Common myeloid progenitor, CD34-positive (primary cell): ENCODE data around the gene PLAAT4.

ENCODE experiments used
- CTCF ChIA-PET: fragments of 350-600 bp; sonication (Branson Sonifier 250); formaldehyde crosslinking; loops from one replicate; lab custom pipeline; 2021; ENCODE audit warnings: antibody characterized with exemption; lab: Charles Lee
- POLR2A ChIA-PET: fragments of 350-600 bp; sonication (Branson Sonifier 250); formaldehyde crosslinking; loops from one replicate; lab custom pipeline; 2021; ENCODE audit warnings: antibody characterized with exemption; lab: Charles Lee
- DNase-seq, 3 donors: peaks; one replicate each; pipeline versions ENCODE4 v3.0.0 to v3.0.0-alpha.2; 2013
- H3K27ac ChIP-seq, 2 experiments: 1 replicate in 1 of 2; 2 replicates in 1 of 2; pipeline ENCODE4 v1.7.0; 2013; ENCODE audit warnings: inconsistent platforms in 2 of 2, low read length in 2 of 2, mild to moderate bottlenecking in 2 of 2, low read depth in 1 of 2, moderate library complexity in 1 of 2; ENCODE audit not compliant: severe bottlenecking in 2 of 2, insufficient read depth in 1 of 2, poor library complexity in 1 of 2
- H3K27me3 ChIP-seq, 5 experiments: replicated peaks in 2 of 5; 1 replicate in 3 of 5; 2 replicates in 2 of 5; pipeline versions ENCODE4 v1.6.1 to v1.7.0; 2013; ENCODE audit warnings: low read length in 4 of 5, mild to moderate bottlenecking in 2 of 5, moderate library complexity in 2 of 5, inconsistent platforms in 1 of 5; ENCODE audit not compliant: insufficient read depth in 5 of 5, control insufficient read depth in 4 of 5
- H3K36me3 ChIP-seq, 4 experiments: 1 replicate in 2 of 4; 2 replicates in 2 of 4; pipeline versions ENCODE4 v1.6.1 to v1.7.0; 2013; ENCODE audit warnings: low read length in 3 of 4, control low read depth in 1 of 4, mild to moderate bottlenecking in 1 of 4; ENCODE audit not compliant: control insufficient read depth in 4 of 4, insufficient read depth in 4 of 4
- H3K4me1 ChIP-seq, 4 experiments: 1 replicate in 3 of 4; 2 replicates in 1 of 4; pipeline versions ENCODE4 v1.6.1 to v1.7.1; 2013; ENCODE audit warnings: low read length in 3 of 4, mild to moderate bottlenecking in 3 of 4, control low read depth in 1 of 4, inconsistent platforms in 1 of 4, moderate library complexity in 1 of 4; ENCODE audit not compliant: control insufficient read depth in 4 of 4, insufficient read depth in 4 of 4; ENCODE audit errors: control extremely low read depth in 1 of 4
- H3K4me3 ChIP-seq, 7 experiments: 1 replicate in 4 of 7; 2 replicates in 3 of 7; pipeline versions ENCODE4 v1.5.1 to v1.7.0; 2013; ENCODE audit warnings: mild to moderate bottlenecking in 7 of 7, low read length in 6 of 7, moderate library complexity in 6 of 7, inconsistent platforms in 2 of 7, low read depth in 2 of 7, control low read depth in 1 of 7; ENCODE audit not compliant: insufficient read depth in 4 of 7, control insufficient read depth in 1 of 7; ENCODE audit errors: extremely low read depth in 1 of 7
- H3K9me3 ChIP-seq, 5 experiments: 1 replicate in 4 of 5; 2 replicates in 1 of 5; pipeline versions ENCODE4 v1.6.1 to v1.7.1; 2013; ENCODE audit warnings: low read length in 4 of 5, mild to moderate bottlenecking in 2 of 5, inconsistent platforms in 1 of 5, low read depth in 1 of 5, moderate library complexity in 1 of 5; ENCODE audit not compliant: control insufficient read depth in 4 of 5, insufficient read depth in 2 of 5; ENCODE audit errors: control extremely low read depth in 1 of 5
- WGBS: methylation state at CpG from one replicate; pipeline ENCODE4 v1.1.5; 2013; ENCODE audit not compliant: insufficient coverage; 5-methylcytosine and 5-hydroxymethylcytosine counted together

Gene PLAAT4

GRCh38 chr11:63492441-63492840 is 44.2 kb upstream of the PLAAT4 start:
- Histone ChIP-seq H3K4me1 (peaks cover 11 to 25% (median 16%) of the 10 kb centered on the region in 4 experiments), H3K27ac (no peak overlapping the region), H3K4me3 (no peak overlapping the region), H3K27me3 (peaks cover 0 to 20% (median 13%) of the 10 kb centered on the region in 5 experiments), H3K36me3 (no peaks in the 10 kb centered on the region), H3K9me3 (peaks cover 0 to 11% (median 2%) of the 10 kb centered on the region in 5 experiments)
- ChIA-PET POLR2A (no interaction called here), CTCF (interaction anchor here (4.8 to 6.0 kb wide), 2 partner anchors 13 to 14 kb away, joined by 36 to 40 read pairs; partner anchors contain the start of gene LGALS12)
- WGBS: no CpG with 5 or more reads among the region's 1 CpG
- no peak for DNase-seq

- POLR2A ChIA-PET: no interaction called here
- WGBS: no CpG with 5 or more reads among the region's 1 CpG
Measured at GRCh38 chr11:63493127-63493526, 43.5 kb upstream of the PLAAT4 start.

GRCh38 chr11:63494975-63495374 is 41.6 kb upstream of the PLAAT4 start:
- 96% methylated on average over 3 of the region's 6 CpGs for WGBS
- Histone ChIP-seq H3K27me3 (peaks cover 0 to 17% (median 10%) of the 10 kb centered on the region in 5 experiments), H3K36me3 (no peaks in the 10 kb centered on the region), H3K9me3 (peaks cover 0 to 26% (median 7%) of the 10 kb centered on the region in 5 experiments), H3K4me3 (no peak overlapping the region), H3K27ac (no peak overlapping the region), H3K4me1 (peaks cover 11 to 23% (median 16%) of the 10 kb centered on the region in 4 experiments)
- ChIA-PET CTCF (interaction anchor here (1.4 kb wide), 1 partner anchor 16 kb away, joined by 6 read pairs; no protein-coding TSS in a partner anchor), POLR2A (no interaction called here)
- no peak for DNase-seq

More at GRCh38 chr11:63493127-63493526, 43.5 kb upstream of the PLAAT4 start:
- Histone ChIP-seq H3K27ac (no peak overlapping the region), H3K36me3 (no peaks in the 10 kb centered on the region), H3K27me3 (peaks cover 0 to 20% (median 13%) of the 10 kb centered on the region in 5 experiments), H3K9me3 (peaks cover 0 to 13% (median 3%) of the 10 kb centered on the region in 5 experiments), H3K4me3 (no peak overlapping the region), H3K4me1 (peaks cover 11 to 25% (median 16%) of the 10 kb centered on the region in 4 experiments)
- CTCF ChIA-PET: no interaction called here
- no peak for DNase-seq

GRCh38 chr11:63499874-63500273 is 36.7 kb upstream of the PLAAT4 start:
- CTCF ChIA-PET: interaction anchor here (0.9 to 1.2 kb wide), 2 partner anchors 10 to 21 kb away, joined by 3 to 5 read pairs; partner anchors contain the start of gene PLAAT5

GRCh38 chr11:63501236-63501635 is 35.4 kb upstream of the PLAAT4 start:
- DNase-seq: no peak
- H3K27ac ChIP-seq: no peak overlapping the region
- ChIA-PET CTCF (no interaction called here), POLR2A (interaction anchor here (0.6 kb wide), 1 partner anchor 1007 kb away, joined by 4 read pairs; no protein-coding TSS in a partner anchor)
- no peak overlapping the region for H3K4me3 ChIP-seq
- H3K27me3 ChIP-seq: peaks cover 0 to 5% (median 0%) of the 10 kb centered on the region in 5 experiments
- peaks cover 6 to 29% (median 27%) of the 10 kb centered on the region in 4 experiments for H3K4me1 ChIP-seq
- H3K9me3 ChIP-seq: peaks cover 0 to 28% (median 14%) of the 10 kb centered on the region in 5 experiments
- H3K36me3 ChIP-seq: no peaks in the 10 kb centered on the region
- 63% methylated on average over 1 of the region's 1 CpG for WGBS

More at GRCh38 chr11:63499874-63500273, 36.7 kb upstream of the PLAAT4 start:
- Histone ChIP-seq H3K36me3 (no peaks in the 10 kb centered on the region), H3K9me3 (peaks cover 0 to 28% (median 14%) of the 10 kb centered on the region in 5 experiments), H3K27ac (no peak overlapping the region), H3K27me3 (peaks cover 0 to 2% (median 0%) of the 10 kb centered on the region in 5 experiments), H3K4me3 (no peak overlapping the region), H3K4me1 (peaks cover 4 to 17% (median 14%) of the 10 kb centered on the region in 4 experiments)
- no peak for DNase-seq
- POLR2A ChIA-PET: no interaction called here
- 94% methylated on average over 3 of the region's 4 CpGs for WGBS

- Histone ChIP-seq H3K36me3 (no peaks in the 10 kb centered on the region), H3K27ac (no peak overlapping the region), H3K27me3 (peaks cover 0 to 5% (median 0%) of the 10 kb centered on the region in 5 experiments), H3K4me3 (no peak overlapping the region), H3K4me1 (peaks cover 15 to 40% (median 38%) of the 10 kb centered on the region in 4 experiments), H3K9me3 (peaks cover 0 to 26% (median 14%) of the 10 kb centered on the region in 5 experiments)
- WGBS: 10% methylated on average over 2 of the region's 2 CpGs
- no peak for DNase-seq
- CTCF ChIA-PET: no interaction called here
- POLR2A ChIA-PET: no interaction called here
Measured at GRCh38 chr11:63502252-63502820, 34.3 kb upstream of the PLAAT4 start.

GRCh38 chr11:63503492-63503891 is 33.1 kb upstream of the PLAAT4 start:
- WGBS: 95% methylated on average over 3 of the region's 6 CpGs
- DNase-seq: no peak
- Histone ChIP-seq H3K4me1 (peaks cover 17 to 50% (median 47%) of the 10 kb centered on the region in 4 experiments), H3K9me3 (peaks cover 0 to 19% (median 9%) of the 10 kb centered on the region in 5 experiments), H3K27ac (no peak overlapping the region), H3K27me3 (peaks cover 0 to 3% (median 0%) of the 10 kb centered on the region in 5 experiments), H3K36me3 (no peaks in the 10 kb centered on the region), H3K4me3 (no peak overlapping the region)
- CTCF ChIA-PET: interaction anchor here (1.1 to 12.9 kb wide), 3 partner anchors 23 to 80 kb away, joined by 3 to 140 read pairs (median 5); partner anchors contain the start of gene PLAAT4
- POLR2A ChIA-PET: no interaction called here
